Mesodermal cell (in vitro differentiated cells): ENCODE data around the gene GFRA4.
A peak's percentile ranks its signal among the peaks of the same experiment; 100 is the strongest.

Experiments
- H3K27ac ChIP-seq: 2 replicates; pipeline ENCODE4 v1.7.0; 2013; ENCODE audit warnings: mild to moderate bottlenecking, low read depth, low read length, moderate library complexity; ENCODE audit not compliant: severe bottlenecking
- H3K36me3 ChIP-seq: 2 replicates; pipeline ENCODE4 v1.7.1; 2013; ENCODE audit warnings: mild to moderate bottlenecking, low read length, moderate library complexity; ENCODE audit not compliant: control insufficient read depth, insufficient read depth
- H3K4me1 ChIP-seq: one replicate; pipeline ENCODE4 v1.7.1; 2013; ENCODE audit warnings: mild to moderate bottlenecking, low read length; ENCODE audit not compliant: insufficient read depth, control insufficient read depth, poor library complexity, severe bottlenecking
- H3K4me3 ChIP-seq: 2 replicates; pipeline ENCODE4 v1.7.0; 2013; ENCODE audit warnings: low read length, control low read depth, mild to moderate bottlenecking; ENCODE audit not compliant: insufficient read depth, poor library complexity, severe bottlenecking; ENCODE audit errors: extremely low read depth
- H3K9me3 ChIP-seq: 2 replicates; pipeline ENCODE4 v1.7.1; 2013; ENCODE audit warnings: mild to moderate bottlenecking, low read length, moderate library complexity; ENCODE audit not compliant: control insufficient read depth
- WGBS, 2 experiments: methylation state at CpG; one replicate each; pipeline ENCODE4 v1.1.5; 2013; ENCODE audit warnings: missing lambda C conversion rate in 2 of 2; ENCODE audit not compliant: insufficient coverage in 2 of 2; 5-methylcytosine and 5-hydroxymethylcytosine counted together

GFRA4 gene

GRCh38 chr20:3681352-3681930, 18.2 kb upstream of the GFRA4 start:
- Histone ChIP-seq H3K9me3 (no peaks in the 10 kb centered on the region), H3K36me3 (no peaks in the 10 kb centered on the region), H3K4me3 (peak overlapping the region; percentile 63), H3K4me1 (peaks cover 32% of the 10 kb centered on the region), H3K27ac (peak overlapping the region; percentile 77)
- 20 to 22% methylated on average over 21 to 31 of the region's 32 CpGs for WGBS, 2 experiments

- peak overlapping the region; percentile 77 for H3K27ac ChIP-seq
- H3K9me3 ChIP-seq: no peaks in the 10 kb centered on the region
- H3K4me1 ChIP-seq: peaks cover 32% of the 10 kb centered on the region
- WGBS, 2 experiments: 53 to 67% methylated on average over 7 to 13 of the region's 15 CpGs
- peaks cover under 1% of the 10 kb centered on the region for H3K36me3 ChIP-seq
- H3K4me3 ChIP-seq: peak overlapping the region; percentile 63
Measured at GRCh38 chr20:3680701-3681351, 17.6 kb upstream of the GFRA4 start.

DNA sequence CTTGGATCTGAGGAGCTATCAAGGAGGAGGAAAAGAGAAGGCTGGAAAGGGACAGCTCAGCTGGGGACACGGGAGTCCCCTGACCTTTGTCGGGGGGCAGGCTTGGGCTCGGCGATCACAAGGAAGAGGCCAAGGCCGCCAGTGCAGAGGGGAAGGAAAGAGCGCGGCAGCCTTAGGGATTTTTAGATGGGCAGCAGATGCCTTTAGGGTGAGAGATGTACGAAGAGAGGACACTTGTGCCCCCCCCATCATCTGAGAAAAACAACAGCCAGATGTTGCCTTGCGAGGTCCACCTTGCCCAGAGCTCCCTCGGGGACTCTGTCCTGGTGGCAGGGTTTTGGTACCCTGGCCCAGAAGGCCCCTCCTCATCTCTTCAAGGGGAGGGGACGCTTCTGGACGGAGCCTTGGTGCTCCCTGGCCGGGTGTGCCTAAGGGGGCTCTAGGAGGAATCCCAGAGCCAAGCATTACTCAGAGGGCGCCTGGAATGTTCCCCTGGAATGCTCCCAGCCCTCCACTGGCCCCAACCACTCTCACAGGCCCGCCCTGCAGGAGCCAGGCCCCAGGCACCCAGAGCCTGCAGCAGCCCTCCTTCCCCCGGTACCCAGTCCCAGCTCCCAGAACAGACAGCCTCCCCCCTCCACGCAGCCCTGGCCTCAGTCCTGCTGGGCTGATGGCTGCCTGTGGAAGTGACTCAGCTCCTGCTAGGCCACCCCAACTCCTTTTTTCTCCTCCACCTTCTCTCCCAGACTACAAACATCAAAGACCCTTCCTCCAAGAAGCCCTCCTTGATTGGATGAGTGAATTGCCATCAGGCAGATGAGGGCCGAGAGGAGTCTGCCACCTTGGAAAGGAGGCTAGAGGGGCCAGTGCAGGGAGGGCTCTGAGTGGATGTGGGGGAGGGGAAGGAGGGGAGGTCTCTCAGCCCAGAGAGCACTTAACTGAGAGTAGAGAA, 16.8 kb upstream of the GFRA4 start:
- Histone ChIP-seq H3K36me3 (peaks cover 5% of the 10 kb centered on the region), H3K4me1 (peaks cover 32% of the 10 kb centered on the region), H3K9me3 (no peaks in the 10 kb centered on the region), H3K4me3 (peak overlapping the region; percentile 63), H3K27ac (peak overlapping the region; percentile 77)
- 68 to 69% methylated on average over 7 to 16 of the region's 18 CpGs for WGBS, 2 experiments

GRCh38 chr20:3678856-3679720, 15.9 kb upstream of the GFRA4 start:
- 92 to 96% methylated on average over 13 of the region's 14 CpGs for WGBS, 2 experiments

DNA sequence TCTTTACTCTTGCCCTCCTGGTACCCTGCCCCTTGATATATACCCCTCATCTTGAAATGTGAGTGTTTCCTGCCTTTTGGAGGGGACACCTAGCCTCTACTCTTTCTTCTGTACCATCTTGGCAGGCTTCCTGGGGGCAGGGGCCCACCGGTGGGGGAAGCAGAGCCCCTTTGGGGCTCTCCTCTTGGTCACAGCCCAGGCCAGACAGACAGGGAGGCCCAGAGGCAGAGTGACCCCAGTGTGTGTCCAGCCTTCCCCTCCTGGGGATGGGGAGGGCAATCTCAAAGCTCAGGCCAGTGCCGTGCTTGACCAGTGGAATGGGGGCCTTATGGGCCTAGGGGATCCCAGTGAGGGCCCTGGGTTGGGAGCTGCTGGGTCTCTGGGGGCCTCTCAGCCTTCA, 15.0 kb upstream of the GFRA4 start:
- WGBS, 2 experiments: 77 to 92% methylated on average over 2 of the region's 2 CpGs
- peaks cover 32% of the 10 kb centered on the region for H3K4me1 ChIP-seq
- H3K27ac ChIP-seq: no peak overlapping the region
- no peak overlapping the region for H3K4me3 ChIP-seq
- H3K9me3 ChIP-seq: no peaks in the 10 kb centered on the region
- peaks cover 5% of the 10 kb centered on the region for H3K36me3 ChIP-seq

More at GRCh38 chr20:3678856-3679720, 15.9 kb upstream of the GFRA4 start:
- Histone ChIP-seq H3K4me1 (peaks cover 32% of the 10 kb centered on the region), H3K27ac (peak overlapping the region; percentile 77), H3K9me3 (no peaks in the 10 kb centered on the region), H3K36me3 (peaks cover 5% of the 10 kb centered on the region), H3K4me3 (no peak overlapping the region)

DNA sequence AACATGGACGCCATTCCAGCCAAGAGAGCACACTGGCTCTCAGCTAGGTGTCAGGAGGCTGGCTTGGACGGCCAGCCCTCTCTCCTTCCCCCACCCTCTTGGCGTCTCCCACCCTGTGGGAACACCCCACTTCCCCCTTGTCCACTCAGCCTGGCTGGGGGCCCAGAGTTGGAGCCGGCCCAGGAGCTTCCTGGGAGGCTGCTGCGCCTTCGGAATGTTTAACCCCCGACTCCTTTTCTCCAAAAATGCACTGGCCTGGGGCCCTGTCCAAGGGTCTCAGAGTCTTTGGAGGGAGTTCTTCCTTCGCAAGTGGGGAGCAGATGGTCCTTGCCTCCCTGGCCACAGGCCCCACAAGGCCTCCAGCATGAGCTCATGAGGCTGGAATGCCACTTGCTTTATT, 14.5 kb upstream of the GFRA4 start:
- Histone ChIP-seq H3K9me3 (no peaks in the 10 kb centered on the region), H3K4me1 (peaks cover 32% of the 10 kb centered on the region), H3K36me3 (peaks cover 5% of the 10 kb centered on the region), H3K4me3 (no peak overlapping the region), H3K27ac (no peak overlapping the region)
- 82 to 89% methylated on average over 4 to 5 of the region's 8 CpGs for WGBS, 2 experiments

DNA sequence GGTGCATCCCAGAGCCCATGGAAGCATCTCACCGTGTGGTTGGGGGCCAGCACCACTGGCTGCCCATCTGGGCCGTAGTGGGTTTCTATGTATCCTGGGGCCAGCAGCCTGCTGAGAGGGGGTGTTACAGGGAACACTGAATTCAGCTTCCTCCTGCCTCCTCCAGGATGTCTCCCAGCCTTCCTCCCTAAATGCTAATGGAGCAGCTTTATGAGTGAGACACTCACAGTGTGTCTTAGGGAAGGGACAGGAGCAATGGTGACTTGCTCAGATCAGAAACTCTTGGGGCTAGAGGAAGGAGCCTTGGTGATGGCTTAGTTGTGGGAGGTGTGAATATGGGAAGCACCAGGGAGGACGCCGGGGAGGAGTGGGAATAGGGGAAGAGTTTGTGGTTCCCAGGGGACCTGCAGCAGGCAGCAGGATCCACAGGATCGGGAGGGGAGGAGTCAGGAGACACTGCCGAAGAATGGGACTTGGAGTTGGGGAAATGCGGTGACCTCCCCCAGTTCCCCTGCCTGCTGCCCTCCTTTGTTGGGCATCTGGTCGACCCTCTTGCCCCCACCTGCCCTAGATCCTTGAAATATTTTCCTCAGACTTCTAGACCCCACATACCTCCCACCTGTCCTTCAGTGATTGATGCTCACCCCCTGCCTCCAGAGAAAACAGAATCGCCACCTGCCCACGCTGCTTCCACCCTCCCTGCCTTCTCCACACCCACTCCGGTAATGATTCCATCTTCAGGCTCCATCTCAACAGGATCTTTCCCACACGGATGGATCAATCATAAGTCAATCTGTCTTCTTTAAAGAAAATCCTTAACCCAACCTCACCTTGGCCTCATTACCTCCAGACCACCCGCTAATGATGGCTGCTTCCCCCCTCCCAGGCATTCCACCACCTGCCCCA, 12.0 kb upstream of the GFRA4 start:
- Histone ChIP-seq H3K4me1 (peaks cover 26% of the 10 kb centered on the region), H3K4me3 (no peak overlapping the region), H3K27ac (no peak overlapping the region), H3K36me3 (peaks cover 5% of the 10 kb centered on the region), H3K9me3 (no peaks in the 10 kb centered on the region)
- 74 to 90% methylated on average over 6 to 12 of the region's 13 CpGs for WGBS, 2 experiments

DNA sequence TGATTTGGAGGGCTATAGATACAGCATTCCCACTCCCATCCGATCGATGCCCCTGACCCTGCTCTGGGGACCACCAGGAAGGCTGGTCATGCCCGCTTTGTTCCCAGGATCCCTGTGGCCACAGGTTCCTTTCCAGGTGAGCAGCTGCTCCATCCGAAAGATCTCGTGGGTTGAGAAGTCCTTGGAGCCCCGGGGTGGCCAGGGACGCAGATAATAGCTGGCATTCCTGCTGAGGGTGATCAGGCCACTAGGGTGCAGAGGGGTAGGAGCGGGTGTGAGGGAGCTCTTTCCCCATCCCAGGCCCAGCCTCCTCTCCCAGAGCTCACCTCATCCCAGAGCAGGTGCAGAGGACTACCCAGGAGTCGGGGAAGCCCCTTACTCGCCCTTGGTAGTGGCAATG, 11.2 kb upstream of the GFRA4 start:
- Histone ChIP-seq H3K4me3 (no peak overlapping the region), H3K9me3 (no peaks in the 10 kb centered on the region), H3K36me3 (peaks cover 5% of the 10 kb centered on the region), H3K27ac (no peak overlapping the region), H3K4me1 (peaks cover 28% of the 10 kb centered on the region)
- WGBS, 2 experiments: 91% methylated on average over 7 to 9 of the region's 10 CpGs

DNA sequence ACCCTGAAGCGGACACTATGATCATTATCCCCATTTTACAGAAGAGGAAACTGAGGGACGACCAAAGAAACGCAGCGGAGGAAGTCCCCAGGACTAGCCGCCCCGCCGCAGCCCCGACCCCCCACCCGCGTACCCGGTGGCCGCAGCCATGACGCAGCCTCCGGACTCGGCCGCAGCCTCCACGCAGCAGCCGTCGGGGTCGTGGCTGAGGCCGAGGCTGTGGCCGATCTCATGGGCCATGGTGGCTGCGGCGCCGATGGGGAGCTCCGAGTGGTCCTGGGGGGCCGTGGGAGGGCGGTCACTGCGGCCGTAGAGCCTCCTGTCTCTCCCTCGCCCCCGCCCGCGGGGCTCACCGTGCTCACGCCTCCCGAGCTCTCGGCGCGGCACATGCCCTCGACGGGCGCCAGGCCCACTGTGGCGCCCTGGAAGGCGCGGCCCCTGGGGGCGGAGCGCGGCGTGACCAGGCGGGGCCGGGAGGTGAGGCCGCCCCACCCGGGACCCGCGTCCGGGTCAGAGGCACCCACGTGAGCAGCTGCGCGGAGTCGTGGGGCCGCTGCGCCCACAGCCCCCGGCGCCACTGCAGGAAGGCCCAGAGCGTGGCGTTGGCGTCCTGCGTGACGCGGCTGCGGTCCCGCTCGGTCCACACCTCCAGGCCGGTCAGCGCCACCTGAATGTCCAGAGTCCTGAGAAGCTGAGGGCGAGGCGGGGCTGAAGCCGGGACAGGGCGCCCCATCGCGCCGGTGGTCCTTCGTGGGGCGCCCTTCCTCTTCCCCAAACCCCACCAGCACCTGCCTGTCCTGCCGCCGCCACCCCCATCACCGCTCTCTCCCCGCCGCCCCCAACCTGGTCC, 10.2 kb upstream of the GFRA4 start:
- Histone ChIP-seq H3K36me3 (peaks cover 5% of the 10 kb centered on the region), H3K4me3 (no peak overlapping the region)
- WGBS, 2 experiments: 96 to 98% methylated on average over 76 to 87 of the region's 90 CpGs

More for the DNA sequence above, 10.2 kb upstream of the GFRA4 start:
- Histone ChIP-seq H3K4me1 (peaks cover 26% of the 10 kb centered on the region), H3K9me3 (no peaks in the 10 kb centered on the region), H3K27ac (no peak overlapping the region)
